GM12864 (cell line): ENCODE data around the gene CREB3L4.

ENCODE experiments used
- DNase-seq: peaks from one replicate; pipeline ENCODE4 v3.0.0-alpha.2; 2011; ENCODE audit warnings: low read depth
- H3K4me3 ChIP-seq: 2 replicates; pipeline ENCODE4 v1.5.1; 2011; ENCODE audit warnings: mild to moderate bottlenecking, low read depth, low read length, control low read depth
- TF ChIP-seq, protein P1 (sequence below): IDR thresholded peaks from 2 replicates; pipeline ENCODE4 v1.5.1; 2011; ENCODE audit warnings: low read depth, mild to moderate bottlenecking, moderate library complexity, low read length, control low read depth, inconsistent platforms; ENCODE audit errors: missing control alignments

CREB3L4 gene, protein sequence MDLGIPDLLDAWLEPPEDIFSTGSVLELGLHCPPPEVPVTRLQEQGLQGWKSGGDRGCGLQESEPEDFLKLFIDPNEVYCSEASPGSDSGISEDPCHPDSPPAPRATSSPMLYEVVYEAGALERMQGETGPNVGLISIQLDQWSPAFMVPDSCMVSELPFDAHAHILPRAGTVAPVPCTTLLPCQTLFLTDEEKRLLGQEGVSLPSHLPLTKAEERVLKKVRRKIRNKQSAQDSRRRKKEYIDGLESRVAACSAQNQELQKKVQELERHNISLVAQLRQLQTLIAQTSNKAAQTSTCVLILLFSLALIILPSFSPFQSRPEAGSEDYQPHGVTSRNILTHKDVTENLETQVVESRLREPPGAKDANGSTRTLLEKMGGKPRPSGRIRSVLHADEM

GRCh38 chr1:153967107-153967999 is at the start of gene CREB3L4:
CREB3L4 (plus strand) TSS chr1:153967902; CDS start chr1:153968526, 624 bp downstream.
- H3K4me3 ChIP-seq: peak within 1 kb of the TSS; percentile 71
- peak; percentile 97 for DNase-seq
- TF ChIP-seq, protein P1, sequence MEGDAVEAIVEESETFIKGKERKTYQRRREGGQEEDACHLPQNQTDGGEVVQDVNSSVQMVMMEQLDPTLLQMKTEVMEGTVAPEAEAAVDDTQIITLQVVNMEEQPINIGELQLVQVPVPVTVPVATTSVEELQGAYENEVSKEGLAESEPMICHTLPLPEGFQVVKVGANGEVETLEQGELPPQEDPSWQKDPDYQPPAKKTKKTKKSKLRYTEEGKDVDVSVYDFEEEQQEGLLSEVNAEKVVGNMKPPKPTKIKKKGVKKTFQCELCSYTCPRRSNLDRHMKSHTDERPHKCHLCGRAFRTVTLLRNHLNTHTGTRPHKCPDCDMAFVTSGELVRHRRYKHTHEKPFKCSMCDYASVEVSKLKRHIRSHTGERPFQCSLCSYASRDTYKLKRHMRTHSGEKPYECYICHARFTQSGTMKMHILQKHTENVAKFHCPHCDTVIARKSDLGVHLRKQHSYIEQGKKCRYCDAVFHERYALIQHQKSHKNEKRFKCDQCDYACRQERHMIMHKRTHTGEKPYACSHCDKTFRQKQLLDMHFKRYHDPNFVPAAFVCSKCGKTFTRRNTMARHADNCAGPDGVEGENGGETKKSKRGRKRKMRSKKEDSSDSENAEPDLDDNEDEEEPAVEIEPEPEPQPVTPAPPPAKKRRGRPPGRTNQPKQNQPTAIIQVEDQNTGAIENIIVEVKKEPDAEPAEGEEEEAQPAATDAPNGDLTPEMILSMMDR: peak; percentile 47

GRCh38 chr1:153919876-153920852 is 47.5 kb upstream of the CREB3L4 start:
- TF ChIP-seq, protein P1: peak; percentile 42
- H3K4me3 ChIP-seq: peak overlapping the region; percentile 70; the same call in 1 of the 2 replicates
- DNase-seq: no peak

- no peak for DNase-seq
- TF ChIP-seq, protein P1: no peak
- peak overlapping the region; percentile 70 for H3K4me3 ChIP-seq
Observed at GRCh38 chr1:153921080-153921802, 46.5 kb upstream of the CREB3L4 start.

DNA sequence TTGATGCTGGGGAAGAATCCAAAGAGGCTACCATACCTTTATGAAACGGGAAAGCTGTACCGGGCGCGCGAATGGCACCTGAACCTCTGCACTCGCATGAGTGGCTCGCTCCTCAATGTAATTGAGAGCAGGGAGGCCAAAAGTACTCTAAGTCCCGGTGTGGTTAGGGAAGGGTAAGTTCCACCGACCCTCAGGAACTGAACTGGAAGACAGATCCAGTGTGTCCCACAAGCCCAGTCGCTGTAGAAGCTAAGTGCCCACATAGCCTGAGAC is 46.0 kb upstream of the CREB3L4 start:
- H3K4me3 ChIP-seq: peak overlapping the region; percentile 70
- TF ChIP-seq, protein P1: no peak
- DNase-seq: no peak

GRCh38 chr1:153922076-153922971 is 45.4 kb upstream of the CREB3L4 start:
- peak overlapping the region; percentile 70 for H3K4me3 ChIP-seq
- TF ChIP-seq, protein P1: peak; percentile 27
- no peak for DNase-seq
